D341Med (cell line): ENCODE measurements around the gene NIT1.

Experiments used
- DNase-seq: peaks from one replicate; pipeline ENCODE4 v3.0.0; 2012; ENCODE audit warnings: low spot score

Gene NIT1

DNA sequence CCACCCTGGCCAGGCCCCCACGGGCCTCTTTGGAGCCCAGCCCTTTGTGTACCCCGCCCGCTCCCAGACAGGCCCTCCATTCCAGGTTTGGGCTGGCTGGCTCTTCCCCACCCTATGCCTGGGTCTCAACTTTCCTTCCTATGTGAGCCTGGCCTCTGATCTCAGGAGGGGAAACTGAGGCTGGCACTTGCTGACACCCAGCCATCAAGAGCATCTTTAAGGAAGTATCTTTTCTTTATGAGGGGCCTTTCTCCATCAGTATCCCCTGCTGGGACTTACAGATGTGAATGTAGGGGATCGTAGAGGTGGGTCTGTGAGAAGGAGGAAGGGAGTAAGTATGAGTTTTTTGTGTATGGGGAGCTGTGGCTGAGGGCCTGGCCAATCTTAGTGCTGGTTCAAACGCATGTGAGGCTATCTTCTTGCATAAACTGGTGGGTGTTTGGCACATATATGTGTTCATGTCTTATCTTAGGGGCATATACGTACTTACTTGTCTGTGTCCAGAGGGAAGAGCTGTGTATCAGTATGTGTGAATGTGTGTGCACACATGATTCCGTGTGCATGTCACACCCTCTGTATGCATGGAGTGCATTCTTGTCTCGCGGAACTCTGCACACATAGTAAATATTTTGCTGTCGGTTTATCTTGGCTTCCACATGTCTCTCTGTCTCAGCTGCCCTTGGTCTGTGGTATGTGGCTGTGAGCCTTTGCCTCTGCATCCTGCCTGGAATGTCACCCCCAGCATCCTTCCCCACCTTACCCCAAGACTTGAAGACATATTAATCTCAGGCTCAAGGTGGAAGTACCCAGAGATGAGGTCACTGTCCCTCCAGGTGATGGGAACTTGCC, 33.9 kb upstream of the NIT1 start:
- no peak for DNase-seq

GRCh38 chr1:161084597-161084988, 33.3 kb upstream of the NIT1 start:
- no peak for DNase-seq

DNA sequence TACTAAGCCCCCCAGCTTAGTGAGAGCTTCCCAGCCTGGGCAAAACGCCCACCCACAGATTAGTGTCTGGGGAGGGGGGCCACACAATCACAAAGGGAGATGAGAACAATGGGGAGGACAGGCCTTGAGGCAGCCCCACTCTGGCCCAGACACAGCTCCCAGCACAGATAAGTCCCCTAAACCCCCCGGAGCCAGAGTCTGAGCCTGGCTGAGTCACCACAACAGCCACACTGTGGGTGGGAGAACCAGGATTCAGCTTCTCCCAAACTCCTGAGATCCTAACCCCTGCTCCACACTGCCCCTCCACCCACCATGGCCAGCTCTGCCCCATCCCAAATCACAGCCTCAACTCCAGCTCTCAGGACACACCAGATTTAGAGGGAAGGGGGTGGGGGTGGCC, 32.7 kb upstream of the NIT1 start:
- DNase-seq = no peak

- no peak for DNase-seq
Measured at GRCh38 chr1:161086457-161086856, 31.4 kb upstream of the NIT1 start.

- no peak for DNase-seq
Measured at GRCh38 chr1:161088587-161089110, 29.3 kb upstream of the NIT1 start.

DNA sequence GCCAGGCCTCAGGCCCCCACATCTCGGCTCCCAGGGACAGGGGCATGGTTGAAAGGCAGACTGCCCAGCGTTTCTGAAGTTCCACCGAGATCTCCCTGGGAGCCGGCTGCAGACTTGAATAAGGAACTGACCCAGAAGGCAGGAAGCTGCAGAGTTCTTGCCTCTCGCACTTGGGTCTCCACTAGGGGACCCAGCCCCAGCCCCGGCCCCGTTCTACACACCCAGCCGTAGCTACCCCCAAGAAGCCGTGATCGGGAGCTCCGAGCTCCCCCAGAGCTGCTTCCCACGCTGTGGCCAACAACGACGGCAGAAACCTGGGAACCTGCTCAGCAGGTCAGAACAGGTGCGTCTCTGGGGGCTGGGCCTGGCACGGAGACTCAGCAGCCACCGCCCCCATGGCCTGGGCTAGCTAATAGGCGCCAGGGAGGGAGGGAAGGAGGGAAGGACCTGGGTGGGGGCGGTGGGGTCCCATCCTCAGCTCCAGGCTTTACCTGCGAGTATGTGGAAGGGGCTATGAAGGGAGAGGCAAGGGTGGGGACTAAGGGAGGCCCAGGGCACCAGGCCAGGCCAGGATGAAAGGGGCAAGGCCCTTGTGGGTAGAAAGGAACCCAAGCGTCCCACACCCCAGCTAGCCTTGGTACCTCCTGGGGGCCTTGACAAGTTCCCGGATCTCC, 28.5 kb upstream of the NIT1 start, which contains the start of gene NECTIN4:
Gene NECTIN4 (minus strand): TSS at position 308 of the 674 bp plus-strand sequence. CDS start 262 bp downstream, at position 46.
- no peak for DNase-seq

DNA sequence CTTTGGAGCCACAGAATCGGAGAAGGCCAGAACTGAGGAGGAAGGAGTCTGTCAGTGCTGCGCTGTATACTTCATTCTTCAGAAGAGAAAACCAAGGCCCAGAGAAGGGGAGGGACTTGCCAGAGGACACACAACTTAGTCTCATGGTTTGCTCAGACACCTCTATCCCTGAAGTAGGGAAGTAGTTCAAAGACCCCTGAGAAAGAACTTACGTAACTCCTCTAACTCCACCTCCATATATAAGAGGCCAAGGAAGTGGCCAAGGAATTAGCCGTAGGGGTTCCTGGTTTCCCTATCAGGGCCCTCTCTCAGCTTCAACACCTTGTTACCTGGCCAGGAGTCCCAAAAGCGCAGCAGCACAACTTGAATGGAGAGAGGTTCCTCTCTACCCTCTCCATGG, 28.0 kb upstream of the NIT1 start:
- DNase-seq = no peak

- DNase-seq = no peak
Measured at GRCh38 chr1:161090617-161091016, 27.3 kb upstream of the NIT1 start.

DNA sequence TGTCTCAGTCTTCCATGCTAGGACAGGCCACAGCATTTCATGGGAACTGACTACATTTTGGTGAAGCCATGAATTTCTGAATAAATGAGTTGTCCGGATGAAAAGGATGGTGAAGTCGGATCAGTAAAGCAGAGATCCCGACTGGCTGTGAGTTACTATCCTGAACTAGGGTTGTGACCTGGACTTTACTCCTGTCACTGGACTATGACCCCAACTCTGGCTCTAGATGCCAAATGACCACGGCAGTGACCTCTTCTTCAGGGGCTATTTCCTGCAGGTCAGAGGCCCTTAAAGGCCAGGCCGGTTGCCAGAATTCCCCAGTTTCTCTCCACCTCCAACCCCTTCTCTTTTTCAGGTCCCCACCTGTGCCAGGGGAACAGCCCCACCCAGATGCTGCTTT, 26.8 kb upstream of the NIT1 start:
- DNase-seq = peak; percentile 21

DNA sequence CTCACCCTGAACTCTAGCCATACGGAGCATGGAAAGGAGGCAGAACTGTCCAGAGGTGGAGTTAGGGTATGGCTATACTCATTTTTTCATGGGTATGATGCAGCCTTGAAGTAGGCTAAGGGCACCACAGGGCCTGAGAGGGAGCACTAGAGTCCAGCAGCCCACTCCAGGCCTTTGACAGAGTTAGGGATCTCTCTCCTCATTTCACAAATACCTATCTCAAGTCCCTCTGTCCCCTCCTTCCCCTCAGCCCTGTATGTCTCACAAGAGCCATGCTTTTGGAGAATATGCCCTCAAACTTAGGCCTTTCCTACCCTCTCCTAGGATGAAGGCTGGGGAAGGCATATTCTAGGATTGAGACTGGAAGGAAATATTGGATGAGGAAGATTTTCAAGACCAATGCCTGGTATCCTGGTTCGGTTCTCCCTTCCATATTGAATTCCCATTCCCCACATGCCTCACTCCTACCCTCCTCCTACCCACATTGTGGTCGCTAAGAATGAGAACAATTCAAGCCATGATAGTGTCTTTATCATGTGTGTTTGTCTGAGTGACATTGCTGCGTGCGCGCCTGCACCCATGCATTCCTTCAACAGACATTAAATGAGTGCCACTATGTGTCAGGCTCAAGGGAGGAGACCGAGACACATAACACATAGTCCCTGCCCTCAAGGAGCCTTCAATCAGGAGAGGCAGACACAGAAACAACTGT, 26.0 kb upstream of the NIT1 start:
- no peak for DNase-seq

GRCh38 chr1:161092621-161093028, 25.3 kb upstream of the NIT1 start:
- no peak for DNase-seq

DNA sequence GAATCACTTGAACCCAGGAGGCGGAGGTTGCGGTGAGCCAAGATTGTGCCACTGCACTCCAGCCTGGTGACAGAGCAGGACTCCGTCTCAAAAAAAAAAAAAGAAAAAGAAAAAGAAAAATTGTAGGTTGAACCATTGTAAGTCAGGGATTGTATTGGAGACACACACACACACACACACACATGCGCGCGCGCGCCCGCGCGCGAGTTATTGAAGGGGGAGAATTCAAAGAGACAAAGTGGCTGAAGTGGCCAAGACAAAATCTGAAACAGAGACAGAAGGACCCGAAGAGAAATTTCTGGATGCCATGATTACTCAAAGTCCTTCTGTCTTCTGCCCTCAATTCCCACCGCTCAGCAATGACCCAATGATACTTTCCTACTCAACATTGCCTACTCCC, 23.4 kb upstream of the NIT1 start:
- DNase-seq = no peak

DNA sequence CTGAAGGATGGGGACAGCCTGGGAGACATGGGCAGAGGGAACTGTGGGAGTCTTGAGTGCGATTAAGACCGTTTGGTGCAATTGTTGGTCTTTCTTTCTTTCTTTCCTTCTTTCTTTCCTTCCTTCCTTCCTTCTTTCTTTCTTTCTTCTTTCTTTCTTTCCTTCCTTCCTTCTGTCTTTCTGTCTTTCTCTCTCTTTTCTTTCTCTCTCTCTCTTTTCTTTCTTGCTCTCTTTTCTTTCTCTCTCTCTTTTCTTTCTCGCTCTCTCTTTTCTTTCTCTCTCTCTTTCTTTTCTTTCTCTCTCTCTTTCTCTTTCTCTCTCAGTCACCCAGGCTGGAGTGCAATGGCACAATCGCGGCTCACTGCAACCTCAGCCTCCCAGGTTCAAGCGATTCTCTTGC, 22.7 kb upstream of the NIT1 start:
- DNase-seq = no peak

DNA sequence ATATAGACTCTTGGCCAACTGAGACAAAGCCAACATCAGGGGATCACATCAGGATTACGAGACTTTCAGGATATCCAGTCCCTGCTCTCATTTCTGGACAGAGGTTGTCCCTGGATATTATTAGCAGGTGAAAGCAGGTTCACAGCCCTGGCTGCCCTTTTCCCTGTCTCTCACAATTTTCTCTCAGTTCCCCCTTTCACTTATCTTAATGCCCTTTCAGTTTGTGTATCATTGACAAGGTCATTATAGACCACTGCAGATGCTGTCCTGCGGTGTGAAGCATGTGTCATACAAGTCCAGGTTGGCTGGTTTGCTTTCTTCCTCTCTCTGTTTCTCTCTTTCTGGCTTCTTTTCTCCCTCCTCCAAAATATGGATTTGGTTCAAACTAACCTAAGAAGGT, 21.9 kb upstream of the NIT1 start:
- DNase-seq = no peak

DNA sequence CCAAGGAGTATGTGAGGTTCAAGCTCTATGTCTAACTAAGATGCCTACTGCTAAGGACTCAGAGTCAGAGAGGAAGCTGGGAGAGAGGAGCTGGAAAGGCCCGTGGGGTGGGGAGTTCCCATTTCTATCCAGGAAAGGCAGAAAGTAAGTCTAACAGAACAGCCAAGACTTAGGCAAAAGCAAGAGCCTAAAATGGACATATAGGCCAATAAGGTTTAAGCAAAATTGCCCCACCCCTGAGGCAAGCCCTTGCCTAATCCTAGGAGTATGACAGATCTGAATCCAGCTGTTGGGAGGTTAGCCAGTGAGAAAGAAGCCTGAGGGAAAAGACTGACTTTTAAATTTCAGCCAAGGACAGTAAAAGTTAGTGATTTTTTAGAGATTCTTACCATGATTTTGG, 21.4 kb upstream of the NIT1 start:
- DNase-seq = no peak

DNA sequence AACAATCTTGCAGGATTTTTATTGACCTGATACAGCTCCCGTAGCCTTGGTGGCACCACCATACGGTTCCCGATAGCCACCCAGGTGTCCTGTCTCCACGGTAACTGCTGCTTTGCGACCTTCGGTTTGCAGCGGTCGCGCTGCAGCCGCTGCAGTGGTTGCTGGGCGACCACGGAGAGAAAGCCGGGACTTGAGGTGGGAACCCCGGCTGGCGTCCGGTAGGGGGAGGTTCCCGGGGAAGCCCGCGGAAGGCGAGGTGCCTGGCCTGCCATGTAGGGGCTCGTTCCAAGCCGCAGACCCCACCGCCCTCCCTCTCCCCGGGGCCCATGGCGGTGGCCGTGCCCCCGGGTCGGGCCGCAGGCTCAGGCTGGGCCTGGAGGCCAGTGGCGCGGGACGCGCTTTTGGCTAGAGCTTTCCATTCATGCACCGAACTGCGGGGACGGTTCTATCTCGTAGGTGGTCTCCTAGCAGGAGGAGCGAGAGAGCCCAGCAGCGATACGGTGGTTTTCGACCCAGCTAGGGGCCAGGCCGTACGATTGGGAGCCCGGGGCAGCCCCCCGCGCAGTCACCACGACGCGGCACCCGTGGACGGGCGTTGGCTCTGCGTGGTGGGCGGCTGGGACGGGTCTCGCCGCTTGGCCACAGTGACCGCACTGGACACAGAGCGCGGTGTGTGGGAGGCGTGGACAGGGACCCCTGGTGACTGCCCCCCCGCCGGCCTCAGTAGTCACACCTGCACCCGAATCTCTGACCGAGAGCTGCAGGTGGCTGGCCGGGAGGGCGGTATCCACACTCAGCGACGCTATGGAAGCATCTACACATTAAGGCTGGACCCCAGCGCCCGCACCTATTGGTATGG, 19.5 kb upstream of the NIT1 start, which contains the start of gene KLHDC9:
Gene KLHDC9 (plus strand): TSS at position 152 of the 859 bp plus-strand sequence. CDS start 175 bp downstream, at position 327.
- DNase-seq = peak; percentile 95

- DNase-seq = no peak
Measured at GRCh38 chr1:161099090-161099802, 18.7 kb upstream of the NIT1 start.

DNA sequence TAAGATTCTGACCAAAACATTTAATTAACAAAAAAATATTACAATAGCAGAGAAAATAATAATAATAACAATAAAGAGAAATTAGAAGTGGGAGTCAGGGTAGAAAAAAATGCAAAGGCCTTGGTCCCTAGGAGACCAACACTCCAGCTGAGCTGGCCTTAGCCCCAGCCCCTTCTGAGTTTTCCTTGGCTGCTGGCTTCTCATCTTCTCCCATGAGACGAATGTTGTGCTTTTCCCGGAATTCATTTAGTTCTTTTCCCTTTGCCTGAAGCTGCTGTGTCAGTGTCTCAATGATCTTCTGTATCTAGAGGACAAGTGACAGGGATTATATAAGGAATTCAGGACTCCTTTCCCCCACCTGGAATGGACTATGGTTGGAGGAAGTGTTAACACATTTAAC, 17.3 kb upstream of the NIT1 start:
- no peak for DNase-seq

GRCh38 chr1:161106431-161106830, 11.5 kb upstream of the NIT1 start:
- no peak for DNase-seq

- DNase-seq = no peak
Measured at GRCh38 chr1:161111117-161111516, 6.8 kb upstream of the NIT1 start.

GRCh38 chr1:161111527-161111926, 6.4 kb upstream of the NIT1 start:
- DNase-seq = no peak
